D721Med (cell line): ENCODE results near the gene PEF1.

Source experiments
- DNase-seq: peaks from one replicate; pipeline ENCODE4 v3.0.0; 2011; ENCODE audit warnings: low spot score; ENCODE audit not compliant: insufficient read length
- FAIRE-seq: peaks from 2 replicates; lab custom pipeline; 2011; peaks lifted over from hg19 to GRCh38; lab: Jason Lieb, UNC
- TF ChIP-seq, protein P1 (sequence below): IDR thresholded peaks from 2 replicates; pipeline ENCODE4 v1.5.1; 2012; ENCODE audit warnings: mild to moderate bottlenecking, control low read depth; ENCODE audit not compliant: insufficient read depth; ENCODE audit errors: missing control alignments

The PEF1 gene

DNA sequence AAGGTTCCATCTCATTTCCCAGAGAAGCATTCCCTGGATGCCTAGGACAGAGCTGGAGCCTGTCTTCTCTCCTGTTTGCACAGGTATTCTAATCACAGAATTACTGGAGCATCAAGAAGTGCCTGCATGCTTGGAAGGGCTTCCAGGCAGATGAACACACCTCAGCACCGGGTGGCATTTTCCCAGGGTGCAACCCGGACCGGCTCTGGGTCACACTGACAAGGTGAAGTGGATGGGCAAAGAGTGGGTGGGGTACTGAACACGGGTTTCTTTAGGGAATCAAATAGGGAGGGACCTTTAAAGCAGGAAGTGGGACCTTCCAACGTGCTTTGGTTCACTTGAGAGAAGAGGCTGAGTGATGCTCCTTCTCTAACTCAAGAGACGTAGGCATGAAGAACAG lies 7.1 kb upstream of the PEF1 start:
- TF ChIP-seq, protein P1, sequence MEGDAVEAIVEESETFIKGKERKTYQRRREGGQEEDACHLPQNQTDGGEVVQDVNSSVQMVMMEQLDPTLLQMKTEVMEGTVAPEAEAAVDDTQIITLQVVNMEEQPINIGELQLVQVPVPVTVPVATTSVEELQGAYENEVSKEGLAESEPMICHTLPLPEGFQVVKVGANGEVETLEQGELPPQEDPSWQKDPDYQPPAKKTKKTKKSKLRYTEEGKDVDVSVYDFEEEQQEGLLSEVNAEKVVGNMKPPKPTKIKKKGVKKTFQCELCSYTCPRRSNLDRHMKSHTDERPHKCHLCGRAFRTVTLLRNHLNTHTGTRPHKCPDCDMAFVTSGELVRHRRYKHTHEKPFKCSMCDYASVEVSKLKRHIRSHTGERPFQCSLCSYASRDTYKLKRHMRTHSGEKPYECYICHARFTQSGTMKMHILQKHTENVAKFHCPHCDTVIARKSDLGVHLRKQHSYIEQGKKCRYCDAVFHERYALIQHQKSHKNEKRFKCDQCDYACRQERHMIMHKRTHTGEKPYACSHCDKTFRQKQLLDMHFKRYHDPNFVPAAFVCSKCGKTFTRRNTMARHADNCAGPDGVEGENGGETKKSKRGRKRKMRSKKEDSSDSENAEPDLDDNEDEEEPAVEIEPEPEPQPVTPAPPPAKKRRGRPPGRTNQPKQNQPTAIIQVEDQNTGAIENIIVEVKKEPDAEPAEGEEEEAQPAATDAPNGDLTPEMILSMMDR: no peak
- no peak for FAIRE-seq
- no peak for DNase-seq

DNA sequence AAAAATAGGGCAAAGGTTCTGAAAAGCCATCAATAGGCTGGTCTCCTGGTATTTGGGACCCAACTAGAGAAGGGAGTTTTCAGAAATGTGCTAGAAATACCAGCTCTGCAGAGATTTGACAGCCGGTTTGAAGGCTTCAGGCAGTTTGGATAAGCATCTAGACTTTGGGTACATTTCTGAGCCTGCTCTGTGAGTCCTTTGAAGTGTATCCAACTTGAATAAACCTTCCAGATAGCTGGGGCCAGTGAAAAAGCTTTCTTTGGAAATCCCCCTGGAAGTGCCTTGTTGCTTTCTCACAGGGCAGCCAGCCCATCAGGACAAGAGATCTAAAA lies 6.4 kb upstream of the PEF1 start:
- DNase-seq (no peak), FAIRE-seq (no peak)
- TF ChIP-seq, protein P1: no peak

DNA sequence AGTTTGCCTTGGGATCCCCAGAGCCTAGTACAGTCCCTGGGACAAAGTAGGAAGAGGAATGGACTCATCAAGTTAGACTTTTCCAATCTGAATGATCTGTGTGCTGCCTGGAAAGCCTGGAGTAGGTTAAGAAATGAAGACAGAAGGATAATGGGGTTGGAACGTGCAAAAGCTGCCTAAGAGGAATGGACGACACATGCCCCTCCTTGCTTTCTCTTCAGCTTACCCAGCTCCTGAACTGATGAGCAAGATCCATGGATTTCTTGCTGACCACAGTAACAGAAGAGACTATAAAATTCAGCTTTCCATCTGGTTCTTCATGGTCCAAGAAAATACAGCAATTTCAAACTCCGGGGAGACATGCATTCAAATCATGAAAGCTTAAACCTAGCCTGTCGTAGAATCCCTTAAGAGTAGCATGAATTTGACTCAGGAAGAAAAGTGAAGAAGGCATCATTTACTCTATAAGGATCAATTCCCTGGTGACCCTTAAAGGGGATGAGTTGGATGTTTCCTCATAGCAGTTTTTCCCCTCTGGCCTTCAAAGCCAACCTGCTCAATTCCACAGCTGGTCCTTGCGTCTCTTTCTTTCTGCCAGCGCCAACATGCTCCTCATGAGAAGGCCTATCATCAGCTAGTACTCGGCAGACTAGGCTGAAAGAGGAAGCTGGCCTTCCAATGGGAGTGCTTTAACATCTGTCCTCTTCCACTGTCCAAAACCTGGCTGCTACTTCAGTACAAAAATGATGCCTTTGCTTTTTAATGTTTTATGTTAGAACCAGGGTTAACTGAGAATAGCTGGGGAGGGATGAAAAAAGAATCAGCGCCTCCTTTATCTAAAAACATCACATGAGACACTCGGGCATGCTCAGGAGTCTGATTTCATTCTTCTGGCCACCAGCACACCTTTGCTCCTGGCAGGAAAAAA lies 5.7 kb upstream of the PEF1 start:
- FAIRE-seq (no peak), DNase-seq (no peak)
- TF ChIP-seq, protein P1: no peak

DNA sequence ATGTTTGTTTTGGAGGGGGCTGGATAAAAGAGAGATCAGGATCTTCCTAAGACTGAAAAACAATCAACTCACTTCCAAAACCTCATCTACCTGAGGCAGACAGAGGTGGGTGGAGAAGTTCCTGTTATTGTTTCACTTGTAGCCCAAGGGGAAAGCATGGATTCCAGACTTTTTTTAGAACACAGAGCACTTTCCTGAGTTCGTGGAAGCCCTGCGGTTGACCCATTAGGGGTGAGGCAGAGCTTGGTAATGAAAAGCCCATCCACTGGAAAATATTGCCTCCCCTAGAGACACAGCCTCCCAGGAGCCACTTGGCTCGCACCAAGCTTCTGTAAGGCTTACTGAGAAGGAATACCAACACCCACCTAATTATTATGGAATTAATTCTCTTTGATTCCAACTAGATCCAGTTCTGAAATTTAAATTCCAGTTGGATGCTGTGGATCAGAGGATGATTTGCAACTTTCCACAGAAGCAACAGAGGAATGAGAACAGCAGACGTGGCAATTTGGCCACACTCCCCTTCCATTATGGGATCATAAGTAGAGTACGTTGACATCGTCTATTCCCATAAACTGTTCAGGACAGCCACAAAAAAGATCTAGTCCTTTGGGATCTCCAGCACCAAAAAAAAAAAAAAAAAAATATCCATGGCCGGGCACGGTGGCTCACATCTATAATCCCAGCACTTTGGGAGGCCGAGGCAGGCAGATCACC lies 4.1 kb upstream of the PEF1 start:
- FAIRE-seq (no peak), DNase-seq (no peak)
- TF ChIP-seq, protein P1: no peak

DNA sequence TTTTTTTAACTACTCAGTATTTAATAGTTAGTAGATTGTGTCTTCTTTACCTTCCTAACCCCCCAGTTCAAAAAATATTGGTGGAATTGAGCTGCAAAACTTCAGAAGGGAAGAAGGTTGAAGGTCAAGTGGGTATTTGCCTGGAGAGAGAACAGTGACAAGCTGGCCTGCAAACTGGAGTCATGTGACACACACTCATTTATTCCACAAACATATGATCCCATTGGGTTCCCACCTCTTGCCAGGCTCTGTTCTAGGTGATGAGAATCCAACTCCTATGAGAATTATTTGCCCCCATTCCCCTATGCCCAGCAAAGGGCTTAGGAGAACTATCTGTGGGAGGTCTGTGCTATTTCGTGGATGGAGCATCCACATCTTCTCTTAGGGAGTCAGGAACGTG lies 3.5 kb upstream of the PEF1 start:
- TF ChIP-seq, protein P1: no peak
- FAIRE-seq: no peak
- DNase-seq: no peak

DNA sequence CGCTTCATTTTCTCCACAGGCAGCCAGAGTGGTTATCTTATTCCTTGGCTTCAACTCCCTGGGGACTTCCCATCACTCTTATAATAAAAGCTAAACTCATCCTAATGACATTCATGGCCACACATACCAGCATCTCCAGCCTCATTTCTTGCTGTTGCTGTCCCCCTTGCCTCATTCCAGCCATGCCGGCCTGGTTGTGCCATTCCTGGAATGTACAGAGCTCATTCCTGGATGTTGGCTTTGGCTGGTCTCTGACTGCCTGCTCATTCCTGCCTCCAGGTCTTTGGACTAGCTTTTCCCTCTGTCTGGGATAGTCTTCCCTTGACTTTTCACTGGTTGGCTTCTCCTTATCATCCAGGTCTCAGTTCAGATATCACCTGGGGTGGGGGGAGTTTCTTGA lies 2.4 kb upstream of the PEF1 start:
- TF ChIP-seq, protein P1: no peak
- FAIRE-seq (no peak), DNase-seq (no peak)
